Panc1 (cell line): ENCODE data around the gene PRKD1. TPM values are rescaled to one million over a fixed set of nuclear protein-coding genes. Genes with fewer than 3 reads are reported as not detected.

ENCODE experiments used
- ATAC-seq: fragments of 200-7000 bp; cut with Tn5 transposase; 2 replicates; pipeline ENCODE4 v1.9.1; 2020; ENCODE audit warnings: mild to moderate bottlenecking, moderate library complexity
- Bru-seq: library from RNA; stranded (reverse); fragments of 400-500 nt; gene quantifications from one replicate; lab custom pipeline; 2021; lab: Mats Ljungman, UMichigan
- BruChase-seq, 2 experiments: library from RNA; stranded (reverse); fragments of 400-500 nt; gene quantifications; one replicate each; lab custom pipeline; 2021; lab: Mats Ljungman, UMichigan
- BruUV-seq: library from RNA; stranded (reverse); fragments of 400-500 nt; replicated peaks from 2 replicates; lab custom pipeline; 2021; lab: Mats Ljungman, UMichigan
- CTCF ChIA-PET: fragments of 300-600 bp; sonication (Branson Sonifier 250); formaldehyde crosslinking; loops from one replicate; lab custom pipeline; 2022; ENCODE audit warnings: antibody characterized with exemption; lab: Charles Lee
- POLR2A ChIA-PET: fragments of 300-600 bp; sonication (Branson Sonifier 250); formaldehyde crosslinking; loops from one replicate; lab custom pipeline; 2022; ENCODE audit warnings: antibody characterized with exemption; lab: Charles Lee
- DNase-seq: peaks from one replicate; pipeline ENCODE4 v3.0.0-alpha.2; 2010; ENCODE audit warnings: low read depth, low spot score
- H3K27ac ChIP-seq: 2 replicates; pipeline ENCODE4 v1.5.1; 2011; ENCODE audit warnings: mild to moderate bottlenecking, low read length, inconsistent platforms
- H3K27me3 ChIP-seq: fragments of 200-500 bp; sonication (Bioruptor generic); 2 replicates; pipeline ENCODE4 v1.6.0; 2014; ENCODE audit warnings: low read length, inconsistent platforms; ENCODE audit not compliant: control insufficient read depth, insufficient read depth
- H3K36me3 ChIP-seq: fragments of 200-500 bp; sonication (Bioruptor generic); 2 replicates; pipeline ENCODE4 v1.5.1; 2014; ENCODE audit warnings: inconsistent platforms, mild to moderate bottlenecking, low read length, moderate library complexity; ENCODE audit not compliant: control insufficient read depth, insufficient read depth
- H3K4me1 ChIP-seq: 2 replicates; pipeline ENCODE4 v1.5.1; 2011; ENCODE audit warnings: inconsistent platforms, mild to moderate bottlenecking, low read length, moderate library complexity; ENCODE audit not compliant: control insufficient read depth, insufficient read depth
- H3K4me3 ChIP-seq, 2 experiments: 2 replicates each; pipeline ENCODE4 v1.5.1; 2011 to 2012; ENCODE audit warnings: low read depth in 2 of 2, low read length in 2 of 2, mild to moderate bottlenecking in 2 of 2, inconsistent platforms in 1 of 2, moderate library complexity in 1 of 2
- H3K9me3 ChIP-seq: fragments of 200-500 bp; sonication (Bioruptor generic); 2 replicates; pipeline ENCODE4 v1.5.1; 2014; ENCODE audit warnings: low read depth, mild to moderate bottlenecking, inconsistent platforms, low read length, moderate library complexity; ENCODE audit not compliant: control insufficient read depth, insufficient read depth
- CTCF ChIP-seq: fragments of 450-650 bp; IDR thresholded peaks from 2 replicates; pipeline ENCODE4 v1.5.1; 2017; ENCODE audit warnings: mild to moderate bottlenecking
- POLR2AphosphoS5 ChIP-seq: IDR thresholded peaks from 2 replicates; pipeline ENCODE4 v1.6.1; 2012; ENCODE audit warnings: mild to moderate bottlenecking, low read depth, low read length, moderate library complexity
- REST ChIP-seq, 2 experiments: IDR thresholded peaks; 2 replicates each; pipeline ENCODE4 v1.6.1; 2011 to 2012; ENCODE audit warnings: low read depth in 2 of 2, control low read depth in 1 of 2, low read length in 1 of 2, mild to moderate bottlenecking in 1 of 2, moderate library complexity in 1 of 2; ENCODE audit not compliant: insufficient read depth in 1 of 2
- SIN3A ChIP-seq: IDR thresholded peaks from 2 replicates; pipeline ENCODE4 v1.6.1; 2012; ENCODE audit warnings: low read depth, mild to moderate bottlenecking, low read length, moderate library complexity, borderline replicate concordance; ENCODE audit not compliant: insufficient read depth
- TCF7L2 ChIP-seq: IDR thresholded peaks from 2 replicates; pipeline ENCODE4 v1.6.1; 2011; ENCODE audit warnings: mild to moderate bottlenecking, low read depth, low read length, inconsistent platforms
- in situ Hi-C: cut with HindIII; loops from 2 replicates; pipeline ENCODE4 v1.10.0; 2016; ENCODE audit warnings: low sequenced_read_pairs, low pct_unique_long_range_greater_than_20kb
- intact Hi-C: fragments of 100-400 bp; cut with micrococcal nuclease; formaldehyde crosslinking; loops from one replicate; pipeline ENCODE4 v1.10.0; 2022; ENCODE audit not compliant: unreplicated experiment
- long read RNA-seq: library from polyadenylated mRNA; unstranded; transcript quantifications from one replicate; pipeline ENCODE4 v2.0.0, GENCODE V29; 2021; ENCODE audit not compliant: unreplicated experiment
- polyA plus RNA-seq: library from polyadenylated mRNA; unstranded; fragments of >200 nt; gene quantifications from one replicate; pipeline ENCODE4 v1.2.1, GENCODE V29; 2012; ENCODE audit warnings: missing spikeins; ENCODE audit not compliant: insufficient read length
- total RNA-seq: library from RNA; stranded (reverse); gene quantifications from one replicate; pipeline ENCODE4 v1.2.1, GENCODE V29; 2021; ENCODE audit not compliant: unreplicated experiment

Gene PRKD1
- total RNA-seq (8.2 TPM), Bru-seq, nascent RNA (percentile 63 among the genes with signal in this experiment), BruChase-seq, experiment 1, labeled RNA remaining after a 2-hour chase (percentile 56 among the genes with signal in this experiment), BruChase-seq, experiment 2, labeled RNA remaining after a 6-hour chase (percentile 52 among the genes with signal in this experiment)
- 7.1 TPM for polyA plus RNA-seq
- long read RNA-seq, partial matches to known transcripts = 11 of 13 reads
- long read RNA-seq, other reads (novel, unspliced or antisense) = 2 of 13 reads

- ChIA-PET POLR2A (interaction anchor here (0.6 to 0.7 kb wide), 2 partner anchors 37 to 644 kb away, joined by 3 to 9 read pairs; no protein-coding TSS in a partner anchor), CTCF (interaction anchor here (0.6 kb wide), 1 partner anchor 191 kb away, joined by 3 read pairs; no protein-coding TSS in a partner anchor)
- TF ChIP-seq POLR2AphosphoS5 (no peak), SIN3A (peak; percentile 36; the same call in 1 of the 2 replicates), CTCF (peak; percentile 26)
- Histone ChIP-seq H3K27ac (peak within 1 kb of the TSS; percentile 66), H3K36me3 (no peaks in the 10 kb centered on the region), H3K27me3 (no peaks in the 10 kb centered on the region), H3K4me3 (peak within 1 kb of the TSS; percentile 65 to 87), H3K4me1 (peaks cover 19% of the 10 kb centered on the region; the same call in 1 of the 2 replicates), H3K9me3 (no peaks in the 10 kb centered on the region)
- intact Hi-C loops (no loop called here), in situ Hi-C loops (no loop called here)
- ATAC-seq = peak; percentile 88
- no TSS peak for BruUV-seq
- no peak for DNase-seq
These were observed at the start of gene PRKD1 for GRCh38 chr14:29927376-29928116. TSS of gene PRKD1 (minus strand) at chr14:29927847.

- Histone ChIP-seq H3K4me1 (no peaks in the 10 kb centered on the region), H3K9me3 (no peaks in the 10 kb centered on the region), H3K27me3 (no peaks in the 10 kb centered on the region), H3K36me3 (no peaks in the 10 kb centered on the region), H3K27ac (no peak overlapping the region), H3K4me3 (no peak overlapping the region)
- in situ Hi-C loops (no loop called here), intact Hi-C loops (no loop called here)
- no peak for ATAC-seq
- no TSS peak for BruUV-seq
- ChIA-PET CTCF (interaction anchor here (0.6 kb wide), 1 partner anchor 1198 kb away, joined by 4 read pairs; no protein-coding TSS in a partner anchor), POLR2A (no interaction called here)
- no peak for DNase-seq
- TF ChIP-seq SIN3A (no peak), POLR2AphosphoS5 (no peak), CTCF (no peak), TCF7L2 (no peak), REST (IDR thresholded peaks at IDR 0.05; ENCODE audit: insufficient read depth in 1 of 2, low read depth in 2 of 2, low read length in 1 of 2) (no peak)
These were observed 43.5 kb upstream of the PRKD1 start for GRCh38 chr14:29971101-29971500.
